ENCODE measurements around the gene SMIM36. TPM values are rescaled to one million over a fixed set of nuclear protein-coding genes. Genes with fewer than 3 reads are reported as not detected.
A peak's percentile ranks its signal among the peaks of the same experiment; 100 is the strongest.
"Not testable (repeated sequence)": the region's sequence is repeated elsewhere in the genome, so short reads cannot be mapped to it uniquely, and the experiment has no call there.

The SMIM36 gene
- total RNA-seq, 2 donors from 2014 or later, result not detected

DNA sequence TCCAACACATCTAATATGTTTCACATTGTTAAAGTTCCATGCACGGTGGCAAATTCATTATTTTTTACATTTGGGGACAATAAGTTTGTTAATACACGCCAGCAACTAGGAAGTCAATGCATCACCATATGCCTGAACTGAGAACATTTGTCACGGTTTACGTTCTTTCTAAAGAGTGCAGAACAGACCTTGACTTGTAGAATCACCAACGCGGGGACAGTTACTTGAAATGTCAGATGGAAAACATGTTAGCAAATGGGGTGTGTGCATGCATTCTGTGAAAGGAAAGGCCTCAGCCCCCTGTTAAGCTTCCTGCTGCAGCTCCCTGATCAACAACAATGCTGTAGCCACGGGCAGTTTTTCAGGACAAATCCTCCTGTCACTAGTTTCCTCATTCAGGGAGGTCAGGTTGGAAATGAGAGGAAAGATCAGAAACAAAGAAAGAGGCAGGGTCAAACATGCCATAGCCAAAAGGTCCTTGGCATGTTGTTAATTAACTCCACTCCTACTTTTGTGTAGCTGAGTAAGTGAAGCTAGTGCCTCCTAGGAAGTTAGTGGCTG lies 18.4 kb downstream of the SMIM36 start:
- Mint-ChIP-seq H3K4me1 (ENCODE audit: low read depth) (no peaks in the 10 kb centered on the region), H3K36me3 (ENCODE audit: insufficient read depth in 2 of 2) (no peaks in the 10 kb centered on the region), H3K9me3 (no peaks in the 10 kb centered on the region), H3K27ac (no peak overlapping the region), H3K27me3 (ENCODE audit: low read depth) (peaks cover 12% of the 10 kb centered on the region), H3K4me3 (no peak overlapping the region)
- DNase-seq, result no peak
- ATAC-seq (replicated peaks in 1 of 2), result no peak

DNA sequence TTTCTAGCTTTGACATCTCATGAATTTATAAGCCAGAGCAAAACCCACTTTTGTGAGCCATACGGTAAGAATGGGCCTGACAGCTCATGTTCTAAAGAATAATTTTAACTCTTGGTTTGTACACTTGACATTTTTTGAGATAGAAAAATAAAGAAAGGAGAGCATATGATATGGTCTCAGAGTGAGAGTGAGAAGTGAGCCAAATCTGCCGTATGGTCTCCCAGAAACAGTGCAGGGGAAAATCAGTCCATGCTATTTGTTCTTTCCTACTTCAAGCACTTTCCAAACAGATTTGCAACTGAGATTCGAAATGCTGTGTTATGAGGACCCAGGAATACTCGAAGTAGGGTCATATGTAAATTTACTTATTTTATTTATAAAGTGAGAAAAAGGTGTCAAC lies 20.9 kb downstream of the SMIM36 start:
- Mint-ChIP-seq H3K36me3 (ENCODE audit: insufficient read depth in 2 of 2) (no peaks in the 10 kb centered on the region), H3K4me3 (no peak overlapping the region), H3K9me3 (no peaks in the 10 kb centered on the region), H3K27me3 (ENCODE audit: low read depth) (peaks cover 11% of the 10 kb centered on the region), H3K4me1 (ENCODE audit: low read depth) (no peaks in the 10 kb centered on the region), H3K27ac (no peak overlapping the region)
- ATAC-seq (replicated peaks in 1 of 2) (no peak), DNase-seq (no peak)

DNA sequence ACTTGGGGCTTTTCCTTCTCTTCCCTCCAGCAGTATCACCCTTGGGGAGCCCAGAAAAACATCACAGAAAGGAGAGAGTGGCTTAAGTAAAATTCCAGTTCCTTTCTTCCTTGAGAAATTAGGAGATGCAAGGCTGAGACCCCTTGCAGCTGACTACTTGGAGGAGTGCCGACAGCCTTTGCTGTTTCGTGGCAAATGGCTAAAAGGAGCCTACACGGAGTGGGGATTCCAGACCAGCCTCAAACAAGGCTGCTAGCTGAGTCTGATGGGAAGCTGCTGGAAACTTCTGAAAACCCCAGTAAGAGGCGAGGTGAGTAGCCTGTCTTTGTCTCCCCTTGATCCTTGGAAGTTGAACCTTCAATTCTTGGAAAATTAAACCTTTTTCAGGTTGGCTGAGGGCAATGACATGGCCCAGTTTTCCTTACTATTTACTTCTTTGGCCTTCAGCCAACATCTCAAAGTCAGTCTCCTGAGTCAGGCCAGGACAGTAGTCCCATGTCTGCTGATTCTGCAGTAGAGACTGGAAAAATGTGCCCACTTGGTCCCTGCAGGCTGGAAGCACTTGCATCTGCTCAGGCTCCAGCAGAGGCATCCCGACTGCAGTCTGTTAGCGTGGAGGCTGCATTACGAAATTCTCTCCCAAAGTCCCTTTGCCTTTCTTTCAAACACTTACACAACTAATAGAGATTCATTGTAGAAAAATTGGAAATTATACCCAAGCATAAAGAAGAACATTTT lies 23.4 kb downstream of the SMIM36 start:
- Mint-ChIP-seq H3K4me3 (no peak overlapping the region), H3K27me3 (ENCODE audit: low read depth) (peaks cover 7% of the 10 kb centered on the region)
- no peak for ATAC-seq (replicated peaks in 1 of 2)

DNA sequence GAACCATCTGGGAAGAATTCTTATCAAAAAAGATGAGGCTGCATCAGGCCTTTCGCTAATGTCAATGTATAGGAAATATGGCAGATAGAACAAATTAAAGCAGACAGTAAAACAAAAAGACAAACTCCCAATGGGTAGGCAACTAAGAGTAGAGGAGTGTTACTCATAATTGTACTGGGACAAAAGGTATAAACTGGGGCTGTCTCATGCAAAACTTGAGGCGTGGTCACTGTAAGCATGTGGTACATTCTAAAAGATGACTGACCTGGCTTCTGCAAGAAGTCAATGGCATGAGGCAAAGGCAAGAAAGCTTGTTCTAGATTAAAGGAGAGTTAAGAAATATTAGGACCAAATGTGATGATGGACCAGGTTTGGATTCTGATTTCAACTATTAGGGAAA lies 26.7 kb downstream of the SMIM36 start:
- ATAC-seq (replicated peaks in 1 of 2) (no peak), DNase-seq (no peak)
- no peak overlapping the region for H3K27ac Mint-ChIP-seq
- no peaks in the 10 kb centered on the region for H3K4me1 Mint-ChIP-seq (ENCODE audit: low read depth)
- no peaks in the 10 kb centered on the region for H3K9me3 Mint-ChIP-seq
- H3K27me3 Mint-ChIP-seq (ENCODE audit: low read depth), result peaks cover 11% of the 10 kb centered on the region
- no peak overlapping the region for H3K4me3 Mint-ChIP-seq
- no peaks in the 10 kb centered on the region for H3K36me3 Mint-ChIP-seq (ENCODE audit: insufficient read depth in 2 of 2)

More for the DNA sequence above, 23.4 kb downstream of the SMIM36 start:
- DNase-seq, result no peak
- no peaks in the 10 kb centered on the region for H3K36me3 Mint-ChIP-seq (ENCODE audit: insufficient read depth in 2 of 2)
- no peaks in the 10 kb centered on the region for H3K9me3 Mint-ChIP-seq
- no peaks in the 10 kb centered on the region for H3K4me1 Mint-ChIP-seq (ENCODE audit: low read depth)
- no peak overlapping the region for H3K27ac Mint-ChIP-seq

DNA sequence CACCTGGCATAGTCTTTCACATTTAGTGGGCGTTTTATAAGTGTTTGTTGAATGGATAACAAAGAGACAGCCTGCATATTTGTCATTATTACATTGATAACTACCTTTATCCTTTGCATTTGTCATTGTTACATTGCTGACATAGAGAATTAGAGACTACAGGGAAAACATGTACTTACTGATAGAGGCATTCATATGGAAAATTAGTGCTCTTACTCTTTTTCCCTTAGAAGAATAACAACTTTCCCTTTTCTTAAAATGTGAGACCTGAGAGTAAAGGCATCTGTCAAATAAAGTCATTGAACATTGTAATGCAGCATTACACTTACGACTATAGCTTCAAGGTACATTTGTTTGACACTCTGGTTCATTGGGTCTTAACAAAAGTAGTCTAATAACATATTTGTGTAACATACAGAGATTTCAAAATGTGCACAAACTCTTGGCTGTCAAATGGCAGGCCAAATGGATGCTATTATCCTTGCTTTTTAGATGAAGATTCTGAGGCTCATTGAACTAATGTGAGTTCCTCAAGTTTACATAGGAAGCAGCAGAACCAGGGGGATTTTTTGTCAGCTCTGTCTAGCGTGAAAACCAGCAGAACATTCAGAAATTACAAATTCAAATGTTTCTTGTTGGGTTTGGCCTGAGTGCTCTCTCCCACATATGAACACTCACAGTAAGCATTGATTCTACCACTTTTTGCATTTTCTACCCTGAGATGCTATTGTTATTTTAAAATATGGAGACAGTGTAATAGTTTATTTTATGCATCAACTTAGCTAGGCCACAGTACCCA lies 28.5 kb downstream of the SMIM36 start:
- Mint-ChIP-seq H3K4me3 (no peak overlapping the region), H3K36me3 (ENCODE audit: insufficient read depth in 2 of 2) (no peaks in the 10 kb centered on the region)
- no peak for ATAC-seq (replicated peaks in 1 of 2)

DNA sequence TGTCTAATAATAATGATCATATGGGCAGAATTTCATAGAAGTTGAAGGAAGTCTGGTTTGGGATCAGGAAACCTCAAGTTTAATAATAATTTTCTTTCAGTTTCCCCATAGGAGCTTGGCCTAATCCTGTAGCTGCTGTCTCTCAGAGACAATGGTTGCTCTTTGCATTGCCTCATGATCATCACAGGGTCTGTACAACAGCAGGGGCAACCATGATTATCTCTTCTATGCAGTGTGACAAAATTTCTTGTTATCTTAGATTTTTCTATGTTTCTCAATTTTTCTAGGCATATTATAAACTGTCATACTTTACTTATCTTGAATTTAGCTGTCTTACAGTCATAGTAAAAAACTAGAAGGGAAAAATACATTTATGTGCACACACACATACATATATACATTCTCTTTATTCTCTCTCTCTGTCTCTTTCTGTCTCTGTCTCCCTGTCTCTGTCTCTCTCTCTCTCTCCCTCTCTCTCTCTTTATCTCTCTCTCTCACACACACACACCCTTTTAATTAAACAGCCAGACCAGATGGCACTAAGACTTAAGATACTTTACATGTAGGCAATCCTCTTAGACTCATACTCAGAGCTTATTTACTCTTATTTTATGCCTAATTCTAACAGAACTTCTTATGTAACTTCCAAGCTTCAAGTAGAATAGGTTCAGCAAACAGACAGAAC lies 30.5 kb downstream of the SMIM36 start:
- Mint-ChIP-seq H3K27ac (no peak overlapping the region), H3K9me3 (no peaks in the 10 kb centered on the region), H3K27me3 (ENCODE audit: low read depth) (peaks cover 17% of the 10 kb centered on the region), H3K36me3 (ENCODE audit: insufficient read depth in 2 of 2) (no peaks in the 10 kb centered on the region), H3K4me3 (no peak overlapping the region), H3K4me1 (ENCODE audit: low read depth) (no peaks in the 10 kb centered on the region)
- DNase-seq, result no peak
- ATAC-seq (replicated peaks in 1 of 2), result no peak

More for the DNA sequence above, 28.5 kb downstream of the SMIM36 start:
- DNase-seq, result no peak
- H3K4me1 Mint-ChIP-seq (ENCODE audit: low read depth), result no peaks in the 10 kb centered on the region
- no peaks in the 10 kb centered on the region for H3K9me3 Mint-ChIP-seq
- H3K27ac Mint-ChIP-seq, result no peak overlapping the region
- peaks cover 21% of the 10 kb centered on the region for H3K27me3 Mint-ChIP-seq (ENCODE audit: low read depth)

DNA sequence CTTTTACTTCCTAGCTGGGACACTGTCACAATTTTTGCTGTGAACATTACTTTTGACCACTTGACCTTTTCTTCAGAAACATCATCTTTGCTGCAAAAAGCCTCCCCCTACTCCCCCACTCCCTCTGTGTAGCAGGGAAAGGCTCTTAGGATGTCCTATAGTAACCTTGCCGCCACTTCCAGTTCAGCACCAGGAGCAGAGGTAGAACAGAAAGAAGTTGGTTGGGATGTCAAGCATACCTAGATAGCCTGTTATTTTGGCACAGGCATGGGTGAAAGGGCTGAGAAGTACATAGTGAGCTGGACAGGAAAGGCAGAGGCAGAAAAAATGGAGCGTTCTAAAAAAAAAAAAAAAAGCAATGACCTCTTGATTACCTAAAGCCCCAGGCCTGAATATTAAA lies 31.3 kb downstream of the SMIM36 start:
- H3K27ac Mint-ChIP-seq, result no peak overlapping the region
- no peak for ATAC-seq (replicated peaks in 1 of 2)
- H3K4me3 Mint-ChIP-seq, result no peak overlapping the region
- no peaks in the 10 kb centered on the region for H3K36me3 Mint-ChIP-seq (ENCODE audit: insufficient read depth in 2 of 2)
- H3K27me3 Mint-ChIP-seq (ENCODE audit: low read depth), result peaks cover 17% of the 10 kb centered on the region
- H3K9me3 Mint-ChIP-seq, result no peaks in the 10 kb centered on the region
- no peaks in the 10 kb centered on the region for H3K4me1 Mint-ChIP-seq (ENCODE audit: low read depth)
- no peak for DNase-seq

DNA sequence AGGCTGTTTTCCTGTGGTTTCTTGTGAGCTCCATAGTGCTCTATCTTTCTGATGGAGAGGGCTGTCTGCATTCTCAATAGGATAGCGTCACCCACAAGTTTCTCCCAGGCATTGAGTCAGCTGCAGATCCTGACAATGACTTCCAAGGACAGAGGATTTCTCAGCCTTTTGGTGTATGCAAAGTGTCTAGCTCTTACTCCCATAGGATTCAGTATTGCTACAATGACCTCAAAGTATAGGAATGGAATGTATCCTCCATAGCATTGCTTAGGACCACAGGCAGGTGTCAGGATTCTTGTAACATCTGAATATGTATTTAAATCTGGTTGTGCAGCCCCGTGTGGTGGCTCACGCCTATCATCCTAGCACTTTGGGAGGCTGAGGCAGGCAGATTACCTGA lies 32.3 kb downstream of the SMIM36 start:
- H3K4me3 Mint-ChIP-seq, result no peak overlapping the region
- no peaks in the 10 kb centered on the region for H3K36me3 Mint-ChIP-seq (ENCODE audit: insufficient read depth in 2 of 2)
- H3K27ac Mint-ChIP-seq, result no peak overlapping the region
- no peaks in the 10 kb centered on the region for H3K9me3 Mint-ChIP-seq
- H3K4me1 Mint-ChIP-seq (ENCODE audit: low read depth), result no peaks in the 10 kb centered on the region
- ATAC-seq (replicated peaks in 1 of 2) (no peak), DNase-seq (no peak)
- peaks cover 17% of the 10 kb centered on the region for H3K27me3 Mint-ChIP-seq (ENCODE audit: low read depth)

DNA sequence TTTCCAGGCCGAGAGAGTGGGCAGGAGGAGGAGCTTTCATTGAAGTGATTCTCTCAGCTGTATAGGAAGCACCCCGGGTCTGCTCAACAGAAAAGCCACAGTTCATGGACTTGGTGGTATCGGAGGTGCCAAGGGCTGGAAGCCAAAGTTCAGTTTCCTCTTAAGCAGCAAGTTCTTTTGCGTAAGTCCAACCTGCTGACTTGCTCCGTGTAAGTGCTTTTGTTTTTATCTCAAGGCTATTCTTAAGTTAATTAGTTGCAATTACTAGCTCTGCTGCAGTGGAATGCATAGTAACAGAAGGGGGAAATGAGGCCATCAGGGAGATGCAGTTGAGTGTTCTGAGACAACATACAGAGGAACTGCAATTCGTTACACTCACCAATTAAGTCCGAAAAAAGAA lies 44.6 kb downstream of the SMIM36 start:
- peaks cover 11% of the 10 kb centered on the region for H3K4me1 Mint-ChIP-seq (ENCODE audit: low read depth)
- ATAC-seq (replicated peaks in 1 of 2) (no peak), DNase-seq (no peak)
- no peak overlapping the region for H3K4me3 Mint-ChIP-seq
- no peaks in the 10 kb centered on the region for H3K36me3 Mint-ChIP-seq (ENCODE audit: insufficient read depth in 2 of 2)
- peaks cover 27% of the 10 kb centered on the region for H3K27me3 Mint-ChIP-seq (ENCODE audit: low read depth)
- no peaks in the 10 kb centered on the region for H3K9me3 Mint-ChIP-seq
- H3K27ac Mint-ChIP-seq, result no peak overlapping the region

DNA sequence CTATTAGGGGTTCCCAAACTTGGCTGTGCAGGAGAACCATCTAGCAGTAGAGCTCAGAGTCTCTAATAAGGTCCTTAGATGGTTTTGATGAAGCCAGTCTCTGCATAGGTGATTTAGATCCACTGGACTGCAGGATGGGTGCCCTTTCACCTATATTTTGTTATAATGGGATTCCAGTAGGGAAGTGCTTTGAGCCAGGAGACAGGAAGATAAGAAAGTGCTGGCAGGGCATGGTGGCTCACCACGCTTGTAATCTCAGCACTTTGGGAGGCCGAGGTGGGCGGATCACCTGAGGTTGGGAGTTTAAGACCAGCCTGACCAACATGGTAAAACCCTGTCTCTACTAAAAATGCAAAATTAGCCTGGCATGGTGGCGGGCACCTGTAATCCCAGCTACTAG lies 45.5 kb downstream of the SMIM36 start:
- H3K27ac Mint-ChIP-seq; ATAC-seq (replicated peaks in 1 of 2); DNase-seq; H3K9me3 Mint-ChIP-seq; H3K4me3 Mint-ChIP-seq; H3K36me3 Mint-ChIP-seq (ENCODE audit: insufficient read depth in 2 of 2): not testable (repeated sequence)
- Mint-ChIP-seq H3K4me1 (ENCODE audit: low read depth) (peaks cover 12% of the 10 kb centered on the region), H3K27me3 (ENCODE audit: low read depth) (peaks cover 28% of the 10 kb centered on the region)

DNA sequence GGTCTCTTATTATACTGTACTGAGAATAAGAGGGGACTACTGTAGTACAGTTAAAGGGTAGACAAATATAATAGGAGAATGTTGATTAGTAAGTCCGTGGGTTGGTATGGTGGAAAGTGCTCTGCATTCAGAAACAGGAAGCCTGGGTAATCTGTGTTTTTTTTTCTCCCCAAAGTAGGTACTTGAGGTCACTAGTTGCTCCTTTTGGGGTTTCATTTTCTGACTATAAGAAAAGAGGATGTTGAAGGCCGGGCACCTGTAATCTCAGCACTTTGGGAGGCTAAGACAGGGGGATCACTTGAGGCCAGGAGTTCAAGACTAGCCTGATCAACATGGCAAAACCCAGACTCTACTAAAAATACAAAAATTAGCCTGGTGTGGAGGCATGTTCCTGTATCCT lies 47.7 kb downstream of the SMIM36 start:
- no peak overlapping the region for H3K27ac Mint-ChIP-seq
- no peaks in the 10 kb centered on the region for H3K36me3 Mint-ChIP-seq (ENCODE audit: insufficient read depth in 2 of 2)
- peak overlapping the region in 1 of 2 donors; percentile 12 for H3K4me3 Mint-ChIP-seq
- DNase-seq (peak in 1 of 2 donors; percentile 10), ATAC-seq (replicated peaks in 1 of 2) (peak in 1 of 2 donors; percentile 24)
- peaks cover 24% of the 10 kb centered on the region for H3K4me1 Mint-ChIP-seq (ENCODE audit: low read depth)
- no peaks in the 10 kb centered on the region for H3K9me3 Mint-ChIP-seq
- H3K27me3 Mint-ChIP-seq (ENCODE audit: low read depth), result peaks cover 21% of the 10 kb centered on the region

DNA sequence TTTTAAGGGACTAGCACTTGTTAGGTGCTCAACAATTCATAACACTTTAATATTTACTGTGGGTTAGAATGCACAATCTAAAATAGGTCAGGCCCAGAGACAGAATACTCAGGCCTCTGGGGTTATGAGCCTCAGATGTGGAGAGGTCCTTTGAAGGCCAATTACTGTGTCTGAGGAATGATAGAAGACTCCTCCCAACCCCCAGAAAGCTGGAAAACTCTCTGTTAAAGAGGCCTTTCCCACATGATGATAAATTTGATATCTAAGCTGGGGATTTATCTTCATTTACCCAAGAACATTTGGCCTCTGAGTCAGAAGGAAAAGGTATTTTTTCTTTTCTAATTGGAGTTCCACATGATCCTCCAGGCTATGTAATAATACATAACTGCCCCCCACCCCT lies 48.5 kb downstream of the SMIM36 start:
- no peaks in the 10 kb centered on the region for H3K9me3 Mint-ChIP-seq
- no peaks in the 10 kb centered on the region for H3K36me3 Mint-ChIP-seq (ENCODE audit: insufficient read depth in 2 of 2)
- no peak for ATAC-seq (replicated peaks in 1 of 2)

DNA sequence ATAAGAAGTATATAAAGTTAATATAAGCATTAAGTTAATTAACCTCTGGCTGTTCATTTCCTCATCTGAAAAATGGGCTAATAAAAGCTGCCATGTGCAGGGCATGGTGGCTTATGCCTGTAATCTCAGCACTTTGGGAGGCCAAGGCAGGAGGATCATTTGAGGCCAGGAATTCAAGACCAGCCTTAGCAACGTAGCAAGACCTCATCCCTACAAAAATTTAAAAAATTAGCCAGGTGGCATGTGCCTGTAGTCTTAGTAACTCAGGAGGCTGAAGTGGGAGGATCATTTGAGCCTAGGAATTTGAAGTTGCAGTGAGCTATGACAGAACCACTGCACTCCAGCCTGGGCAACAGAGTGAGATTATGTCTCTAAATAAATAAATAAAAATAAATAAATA lies 49.0 kb downstream of the SMIM36 start:
- peaks cover 30% of the 10 kb centered on the region for H3K4me1 Mint-ChIP-seq (ENCODE audit: low read depth)
- no peaks in the 10 kb centered on the region for H3K36me3 Mint-ChIP-seq (ENCODE audit: insufficient read depth in 2 of 2)
- H3K27ac Mint-ChIP-seq, result no peak overlapping the region
- H3K4me3 Mint-ChIP-seq, result no peak overlapping the region
- H3K9me3 Mint-ChIP-seq, result no peaks in the 10 kb centered on the region
- H3K27me3 Mint-ChIP-seq (ENCODE audit: low read depth), result peaks cover 13% of the 10 kb centered on the region
- ATAC-seq (replicated peaks in 1 of 2) (no peak), DNase-seq (no peak)

More for the DNA sequence above, 48.5 kb downstream of the SMIM36 start:
- no peak for DNase-seq
- Mint-ChIP-seq H3K27ac (no peak overlapping the region), H3K27me3 (ENCODE audit: low read depth) (peaks cover 13% of the 10 kb centered on the region), H3K4me1 (ENCODE audit: low read depth) (peaks cover 30% of the 10 kb centered on the region), H3K4me3 (no peak overlapping the region)
